AG04450 (cell line): ENCODE results near the gene MACROH2A2. TPM values are rescaled to one million over a fixed set of nuclear protein-coding genes. Genes with fewer than 3 reads are reported as not detected.

Source experiments
- CTCF ChIA-PET: fragments of 300-600, 350-600 bp; formaldehyde crosslinking; extraction: SDS; loops from one replicate; lab custom pipeline; 2022; ENCODE audit warnings: antibody characterized with exemption, inconsistent platforms; lab: Charles Lee
- POLR2A ChIA-PET: fragments of 350-600 bp; formaldehyde crosslinking; extraction: SDS; loops from one replicate; lab custom pipeline; 2021; ENCODE audit warnings: antibody characterized with exemption, inconsistent platforms; lab: Yijun Ruan, JAX
- DNase-seq: peaks from one replicate; pipeline ENCODE4 v3.0.0-alpha.2; 2011; ENCODE audit warnings: low read depth, low spot score
- H3K27ac ChIP-seq: one replicate; pipeline ENCODE4 v1.5.1; 2012; ENCODE audit warnings: low read depth, low read length, control low read depth
- H3K27me3 ChIP-seq: one replicate; pipeline ENCODE4 v1.6.0; 2012; ENCODE audit warnings: low read length; ENCODE audit not compliant: control insufficient read depth, insufficient read depth
- H3K4me3 ChIP-seq: 2 replicates; pipeline ENCODE4 v1.5.1; 2011; ENCODE audit warnings: mild to moderate bottlenecking, low read depth, low read length, control low read depth
- H3K9me3 ChIP-seq: 2 replicates; pipeline ENCODE4 v1.5.1; 2012; ENCODE audit warnings: low read length; ENCODE audit not compliant: control insufficient read depth, insufficient read depth
- polyA plus RNA-seq: library from polyadenylated mRNA; depleted of rRNA; stranded (reverse); fragments of >200 nt; gene quantifications from 2 replicates; pipeline ENCODE4 v1.2.3, GENCODE V29; 2011
- TF ChIP-seq, protein P1 (sequence below): IDR thresholded peaks from 2 replicates; pipeline ENCODE4 v1.5.1; 2011; ENCODE audit warnings: low read depth, low read length, control low read depth, inconsistent platforms

The MACROH2A2 gene
- polyA plus RNA-seq, 1 experiment = 21.8 TPM

DNA sequence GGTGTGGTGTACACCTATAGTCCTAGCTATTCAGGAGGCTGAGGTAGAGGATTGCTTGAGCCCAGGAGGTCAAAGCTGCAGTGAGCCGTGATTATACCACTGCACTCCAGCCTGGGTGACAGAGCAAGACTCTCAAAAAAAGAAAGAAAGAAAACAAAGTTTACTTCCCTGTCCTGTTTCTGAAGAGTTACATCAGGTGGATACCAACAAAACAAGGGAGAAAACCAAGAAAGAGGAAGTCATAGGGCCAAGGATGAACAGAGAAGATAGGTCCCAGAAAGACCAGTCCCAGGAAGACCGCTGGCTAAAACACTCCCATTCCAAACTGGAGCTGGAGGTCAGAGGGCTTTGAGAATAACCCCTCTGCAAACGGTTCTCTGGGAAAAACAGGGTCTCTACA, 13.5 kb downstream of the MACROH2A2 start:
- no peak overlapping the region for H3K27ac ChIP-seq

DNA sequence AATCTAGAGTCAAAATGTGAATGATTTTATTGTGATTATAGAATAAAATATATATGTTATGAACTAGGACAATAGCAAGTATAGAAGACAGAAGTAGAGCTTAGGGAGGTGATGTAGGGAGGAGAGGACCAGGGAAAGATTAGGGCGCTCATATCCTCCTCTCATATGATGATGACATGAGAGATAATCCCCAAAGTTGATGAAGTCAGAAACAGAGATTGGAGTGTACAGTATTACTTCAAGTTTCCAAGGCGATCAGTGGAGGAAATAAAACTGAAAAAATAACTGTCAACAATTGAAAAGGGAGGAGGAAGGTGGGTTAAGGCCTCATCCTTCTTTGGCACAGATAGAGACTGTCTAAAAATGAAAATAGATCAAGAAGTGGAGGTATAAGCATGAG, 14.9 kb downstream of the MACROH2A2 start:
- TF ChIP-seq, protein P1, sequence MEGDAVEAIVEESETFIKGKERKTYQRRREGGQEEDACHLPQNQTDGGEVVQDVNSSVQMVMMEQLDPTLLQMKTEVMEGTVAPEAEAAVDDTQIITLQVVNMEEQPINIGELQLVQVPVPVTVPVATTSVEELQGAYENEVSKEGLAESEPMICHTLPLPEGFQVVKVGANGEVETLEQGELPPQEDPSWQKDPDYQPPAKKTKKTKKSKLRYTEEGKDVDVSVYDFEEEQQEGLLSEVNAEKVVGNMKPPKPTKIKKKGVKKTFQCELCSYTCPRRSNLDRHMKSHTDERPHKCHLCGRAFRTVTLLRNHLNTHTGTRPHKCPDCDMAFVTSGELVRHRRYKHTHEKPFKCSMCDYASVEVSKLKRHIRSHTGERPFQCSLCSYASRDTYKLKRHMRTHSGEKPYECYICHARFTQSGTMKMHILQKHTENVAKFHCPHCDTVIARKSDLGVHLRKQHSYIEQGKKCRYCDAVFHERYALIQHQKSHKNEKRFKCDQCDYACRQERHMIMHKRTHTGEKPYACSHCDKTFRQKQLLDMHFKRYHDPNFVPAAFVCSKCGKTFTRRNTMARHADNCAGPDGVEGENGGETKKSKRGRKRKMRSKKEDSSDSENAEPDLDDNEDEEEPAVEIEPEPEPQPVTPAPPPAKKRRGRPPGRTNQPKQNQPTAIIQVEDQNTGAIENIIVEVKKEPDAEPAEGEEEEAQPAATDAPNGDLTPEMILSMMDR = no peak
- DNase-seq = no peak
- no peaks in the 10 kb centered on the region for H3K27me3 ChIP-seq
- H3K27ac ChIP-seq = no peak overlapping the region
- H3K4me3 ChIP-seq = no peak overlapping the region
- ChIA-PET POLR2A (no interaction called here), CTCF (no interaction called here)
- H3K9me3 ChIP-seq = no peaks in the 10 kb centered on the region

More for the DNA sequence above, 13.5 kb downstream of the MACROH2A2 start:
- POLR2A ChIA-PET = no interaction called here
- no peaks in the 10 kb centered on the region for H3K9me3 ChIP-seq
- H3K27me3 ChIP-seq = no peaks in the 10 kb centered on the region
- H3K4me3 ChIP-seq = no peak overlapping the region
- no peak for DNase-seq
- CTCF ChIA-PET = no interaction called here
- TF ChIP-seq, protein P1 = no peak

DNA sequence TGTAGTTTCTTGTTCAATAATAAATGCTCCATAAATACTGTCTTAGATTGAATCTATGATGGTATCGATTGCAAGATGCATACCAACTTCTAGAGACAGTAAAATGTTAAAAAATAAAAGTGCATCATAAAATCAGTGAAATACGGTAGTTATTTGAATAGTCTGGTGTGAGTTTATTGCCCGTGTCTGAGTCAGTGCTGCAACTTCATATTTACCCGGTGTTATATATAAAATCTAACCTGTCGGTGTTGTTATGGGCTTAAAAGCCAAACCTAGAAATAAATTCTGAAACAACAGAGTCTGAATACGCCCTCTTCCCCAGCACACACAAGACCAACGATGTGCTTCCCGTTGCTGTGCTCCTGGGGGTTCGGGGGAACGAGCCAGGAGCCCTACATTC, 16.3 kb downstream of the MACROH2A2 start:
- Histone ChIP-seq H3K4me3 (no peak overlapping the region), H3K9me3 (no peaks in the 10 kb centered on the region), H3K27ac (no peak overlapping the region), H3K27me3 (no peaks in the 10 kb centered on the region)
- ChIA-PET CTCF (no interaction called here), POLR2A (no interaction called here)
- TF ChIP-seq, protein P1 = no peak
- no peak for DNase-seq

DNA sequence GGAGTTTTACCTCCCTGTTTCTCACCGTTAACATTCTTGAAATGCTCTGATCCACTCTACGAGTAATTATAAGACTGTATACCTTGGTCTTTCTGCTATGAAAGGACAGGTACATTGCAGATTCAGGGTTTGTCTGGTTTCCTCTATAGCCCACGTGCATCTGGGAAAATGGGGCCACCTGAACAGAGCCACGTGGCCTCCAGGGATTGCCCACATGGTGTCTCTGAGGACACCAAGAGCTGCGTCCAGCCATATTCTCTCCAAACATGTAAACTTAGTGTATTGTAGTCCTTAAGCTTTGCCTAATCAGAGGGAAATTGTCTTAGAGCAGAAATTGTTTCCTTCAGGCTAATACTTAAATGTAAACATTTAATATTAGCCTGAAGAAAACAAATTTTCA, 16.7 kb downstream of the MACROH2A2 start:
- ChIA-PET CTCF (no interaction called here), POLR2A (no interaction called here)
- DNase-seq = no peak
- Histone ChIP-seq H3K4me3 (no peak overlapping the region), H3K9me3 (no peaks in the 10 kb centered on the region), H3K27ac (no peak overlapping the region), H3K27me3 (no peaks in the 10 kb centered on the region)
- TF ChIP-seq, protein P1 = no peak

DNA sequence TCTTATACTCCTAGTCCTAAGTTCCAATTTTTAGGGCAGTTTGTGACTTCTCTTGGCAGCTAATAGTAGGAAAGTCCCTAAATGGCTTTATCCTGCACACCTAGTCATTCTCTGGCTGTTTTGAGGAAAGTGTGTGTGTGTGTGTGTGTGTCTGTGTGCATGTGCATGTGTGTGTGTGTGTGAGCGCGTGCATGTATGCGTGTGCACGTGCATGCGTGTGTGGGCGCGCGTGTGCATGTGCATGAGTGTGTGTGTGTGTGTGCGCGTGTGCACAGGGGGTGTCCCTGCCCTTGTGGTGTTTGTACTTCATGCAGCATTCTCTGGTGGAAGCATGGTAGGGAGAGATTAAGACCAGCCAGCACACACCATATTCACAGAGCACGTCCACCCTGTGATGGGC, 18.2 kb downstream of the MACROH2A2 start:
- Histone ChIP-seq H3K4me3 (no peak overlapping the region), H3K27me3 (no peaks in the 10 kb centered on the region), H3K9me3 (no peaks in the 10 kb centered on the region), H3K27ac (no peak overlapping the region)
- TF ChIP-seq, protein P1 = no peak
- POLR2A ChIA-PET = no interaction called here
- CTCF ChIA-PET = no interaction called here
- no peak for DNase-seq
